Kidney (tissue), 14 donors: ENCODE results near the gene HINFP. TPM values are rescaled to one million over a fixed set of nuclear protein-coding genes. Genes with fewer than 3 reads are reported as not detected.

Experiments
- DNase-seq, 5 donors: peaks; one replicate each; pipeline ENCODE4 v3.0.0-alpha.2; 2013 to 2020
- FAIRE-seq: peaks from 2 replicates; lab custom pipeline; 2012; peaks lifted over from hg19 to GRCh38; lab: Jason Lieb, UNC
- H3K27ac ChIP-seq, 2 donors: one replicate each; pipeline ENCODE4 v1.7.0; 2013; ENCODE audit warnings: low read depth in 2 of 2, low read length in 2 of 2, inconsistent platforms in 1 of 2
- H3K27me3 ChIP-seq: one replicate; pipeline ENCODE4 v1.7.1; 2013; ENCODE audit warnings: low read length, inconsistent platforms; ENCODE audit not compliant: control insufficient read depth, insufficient read depth
- H3K36me3 ChIP-seq, 3 donors: one replicate each; pipeline versions ENCODE4 v1.7.0 to v1.7.1; 2013; ENCODE audit warnings: low read length in 3 of 3, control low read depth in 1 of 3, inconsistent platforms in 1 of 3; ENCODE audit not compliant: insufficient read depth in 3 of 3, control insufficient read depth in 2 of 3
- H3K4me1 ChIP-seq, 3 donors: one replicate each; pipeline versions ENCODE4 v1.7.0 to v1.7.1; 2013; ENCODE audit warnings: low read length in 3 of 3, inconsistent platforms in 1 of 3, low read depth in 1 of 3; ENCODE audit not compliant: control insufficient read depth in 2 of 3, insufficient read depth in 2 of 3
- H3K4me3 ChIP-seq, 3 donors: one replicate each; pipeline versions ENCODE4 v1.7.0 to v1.8.1; 2013; ENCODE audit warnings: low read length in 3 of 3, control low read depth in 1 of 3, inconsistent platforms in 1 of 3
- H3K9ac ChIP-seq, 3 donors: one replicate each; pipeline versions ENCODE4 v1.7.0 to v1.7.1; 2013; ENCODE audit warnings: low read length in 3 of 3, control low read depth in 1 of 3, inconsistent platforms in 1 of 3
- H3K9me3 ChIP-seq, 3 donors: one replicate each; pipeline versions ENCODE4 v1.7.0 to v1.7.1; 2013; ENCODE audit warnings: low read length in 3 of 3, control low read depth in 1 of 3, inconsistent platforms in 1 of 3; ENCODE audit not compliant: control insufficient read depth in 2 of 3, insufficient read depth in 1 of 3
- intact Hi-C: fragments of 100-400 bp; cut with DNase I; formaldehyde crosslinking; loops from one replicate; pipeline ENCODE4 v1.11.1; 2022
- polyA plus RNA-seq: library from polyadenylated mRNA; stranded (reverse); fragments of 350-450 nt; fragmentation: Illumina TruSeq; extraction: RNeasy Lipid Tissue Mini Kit (QIAGEN cat#74804); gene quantifications from one replicate; pipeline ENCODE4 v1.2.3, GENCODE V29; 2014; ENCODE audit warnings: low read depth, low replicate concordance; ENCODE audit not compliant: insufficient read depth
- total RNA-seq: library from RNA; stranded (reverse); fragmentation: NEBNext Ultra II Directional; extraction: Animal tissue kit (Norgen Biotek cat#: 25700); gene quantifications from one replicate; pipeline ENCODE4 v1.2.1, GENCODE V29; 2021
- TF ChIP-seq, protein P1 (sequence below): IDR thresholded peaks from 3 replicates; pipeline ENCODE4 v1.5.1; 2012; ENCODE audit warnings: mild to moderate bottlenecking, moderate library complexity, borderline replicate concordance; ENCODE audit not compliant: insufficient read depth; ENCODE audit errors: extremely low read depth
- donor health status: control.
- donor health status: control.
- donor health status: control.
- donor health status: control.
- donor health status: control.
- donor health status: DM: yes; HTN: yes; CAD: no.
- donor health status: Normal renal cell carcinoma (clear cell type).

Gene HINFP
- total and polyA plus RNA-seq, 2 donors from 2014 or later: 14.5 to 29.1 TPM

DNA sequence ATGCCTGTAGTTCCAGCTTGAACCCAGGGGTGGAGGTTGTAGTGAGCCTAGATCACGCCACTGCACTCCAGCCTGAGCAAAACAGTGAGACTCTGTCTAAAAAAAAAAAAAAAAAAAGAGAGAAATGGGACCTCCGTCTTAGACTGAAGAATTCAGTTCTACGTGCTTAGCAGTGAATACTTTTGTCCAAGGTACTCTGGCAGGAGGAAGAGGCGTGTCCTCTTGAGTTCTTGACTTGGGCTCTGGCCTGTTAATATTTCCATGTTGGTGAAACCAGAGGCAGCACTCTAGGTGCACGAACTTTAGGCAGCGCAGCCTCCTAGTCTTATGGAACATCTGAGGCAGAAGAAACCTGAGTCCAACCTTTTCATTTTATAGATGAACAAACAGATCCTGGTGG lies 34.3 kb upstream of the HINFP start:
- TF ChIP-seq, protein P1, sequence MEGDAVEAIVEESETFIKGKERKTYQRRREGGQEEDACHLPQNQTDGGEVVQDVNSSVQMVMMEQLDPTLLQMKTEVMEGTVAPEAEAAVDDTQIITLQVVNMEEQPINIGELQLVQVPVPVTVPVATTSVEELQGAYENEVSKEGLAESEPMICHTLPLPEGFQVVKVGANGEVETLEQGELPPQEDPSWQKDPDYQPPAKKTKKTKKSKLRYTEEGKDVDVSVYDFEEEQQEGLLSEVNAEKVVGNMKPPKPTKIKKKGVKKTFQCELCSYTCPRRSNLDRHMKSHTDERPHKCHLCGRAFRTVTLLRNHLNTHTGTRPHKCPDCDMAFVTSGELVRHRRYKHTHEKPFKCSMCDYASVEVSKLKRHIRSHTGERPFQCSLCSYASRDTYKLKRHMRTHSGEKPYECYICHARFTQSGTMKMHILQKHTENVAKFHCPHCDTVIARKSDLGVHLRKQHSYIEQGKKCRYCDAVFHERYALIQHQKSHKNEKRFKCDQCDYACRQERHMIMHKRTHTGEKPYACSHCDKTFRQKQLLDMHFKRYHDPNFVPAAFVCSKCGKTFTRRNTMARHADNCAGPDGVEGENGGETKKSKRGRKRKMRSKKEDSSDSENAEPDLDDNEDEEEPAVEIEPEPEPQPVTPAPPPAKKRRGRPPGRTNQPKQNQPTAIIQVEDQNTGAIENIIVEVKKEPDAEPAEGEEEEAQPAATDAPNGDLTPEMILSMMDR: no peak
- Histone ChIP-seq H3K27ac (no peak overlapping the region), H3K4me3 (no peak overlapping the region), H3K9me3 (no peaks in the 10 kb centered on the region), H3K27me3 (no peaks in the 10 kb centered on the region), H3K36me3 (peaks cover 2 to 3% (median 2%) of the 10 kb centered on the region in 3 donors), H3K4me1 (peaks cover 0 to 10% (median 3%) of the 10 kb centered on the region in 3 donors), H3K9ac (no peak overlapping the region)
- intact Hi-C loops: no loop called here
- DNase-seq (no peak), FAIRE-seq (no peak)

- H3K9ac ChIP-seq: no peak overlapping the region
- TF ChIP-seq, protein P1: no peak
- H3K4me1 ChIP-seq: peaks cover 0 to 14% (median 3%) of the 10 kb centered on the region in 3 donors
- H3K27me3 ChIP-seq: no peaks in the 10 kb centered on the region
- peaks cover 0 to 9% (median 2%) of the 10 kb centered on the region in 3 donors for H3K36me3 ChIP-seq
- no peak for FAIRE-seq
- no peak for DNase-seq
- no peak overlapping the region for H3K27ac ChIP-seq
- intact Hi-C loops: no loop called here
- no peaks in the 10 kb centered on the region for H3K9me3 ChIP-seq
- H3K4me3 ChIP-seq: no peak overlapping the region
These were observed 33.6 kb upstream of the HINFP start for GRCh38 chr11:119087747-119088241.

DNA sequence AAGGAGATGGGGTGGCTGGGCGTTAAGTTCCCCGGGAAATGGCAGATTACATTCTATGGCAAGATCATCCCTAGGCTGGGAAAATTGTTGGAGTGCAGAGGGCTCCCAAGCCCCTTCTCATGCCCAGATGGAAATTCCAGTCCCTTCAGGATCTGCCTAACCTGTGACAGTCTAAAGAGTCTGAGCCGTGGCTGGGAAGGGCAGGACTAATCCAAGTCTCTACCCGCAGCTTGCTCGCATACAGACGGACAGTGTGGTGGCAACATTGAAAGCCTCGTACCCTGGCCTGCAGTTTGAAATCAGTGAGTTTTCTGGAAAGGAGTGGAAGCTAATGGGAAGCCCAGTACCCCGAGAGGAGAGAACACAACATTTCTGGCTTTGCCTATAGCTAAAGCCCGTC lies 33.0 kb upstream of the HINFP start:
- Histone ChIP-seq H3K27ac (no peak overlapping the region), H3K4me1 (peaks cover under 1 to 19% (median 3%) of the 10 kb centered on the region in 3 donors), H3K9me3 (no peaks in the 10 kb centered on the region), H3K36me3 (peaks cover 0 to 10% (median 2%) of the 10 kb centered on the region in 3 donors), H3K9ac (no peak overlapping the region), H3K4me3 (no peak overlapping the region), H3K27me3 (no peaks in the 10 kb centered on the region)
- no peak for DNase-seq
- intact Hi-C loops: no loop called here
- no peak for FAIRE-seq
- TF ChIP-seq, protein P1: no peak

GRCh38 chr11:119089319-119089718 lies 32.1 kb upstream of the HINFP start:
- peaks cover 2 to 21% (median 3%) of the 10 kb centered on the region in 3 donors for H3K4me1 ChIP-seq
- FAIRE-seq: no peak

More at GRCh38 chr11:119089319-119089718, 32.1 kb upstream of the HINFP start:
- peaks cover 0 to 10% (median 2%) of the 10 kb centered on the region in 3 donors for H3K36me3 ChIP-seq
- H3K9ac ChIP-seq: no peak overlapping the region
- intact Hi-C loops: no loop called here
- TF ChIP-seq, protein P1: no peak
- no peak overlapping the region for H3K4me3 ChIP-seq
- no peaks in the 10 kb centered on the region for H3K27me3 ChIP-seq
- no peaks in the 10 kb centered on the region for H3K9me3 ChIP-seq
- H3K27ac ChIP-seq: no peak overlapping the region
- DNase-seq: no peak
